Umbilical cord (tissue), 2 donors: Measurements from ENCODE around the gene FNBP1. TPM values are rescaled to one million over a fixed set of nuclear protein-coding genes. Genes with fewer than 3 reads are reported as not detected.
"Not testable (repeated sequence)": the region's sequence is repeated elsewhere in the genome, so short reads cannot be mapped to it uniquely, and the experiment has no call there.

Source experiments
- DNase-seq: peaks from one replicate; pipeline ENCODE4 v3.0.0-alpha.2; 2015; ENCODE audit warnings: low spot score
- total RNA-seq: library from RNA; depleted of rRNA; stranded (reverse); fragments of >200 nt; gene quantifications from one replicate; pipeline ENCODE4 v1.2.3, GENCODE V29; 2014; ENCODE audit warnings: low replicate concordance; ENCODE audit not compliant: insufficient read depth

FNBP1 gene
- total RNA-seq, 1 donor from 2014 or later = 88.1 TPM

- DNase-seq = no peak
Observed at GRCh38 chr9:129994882-129995281, 48.1 kb downstream of the FNBP1 start.

- not testable (repeated sequence) for DNase-seq
Observed at GRCh38 chr9:129991139-129991538, 51.9 kb downstream of the FNBP1 start.

- DNase-seq = no peak
Observed at GRCh38 chr9:129990269-129991010, 52.5 kb downstream of the FNBP1 start.

- peak; percentile 30 for DNase-seq
Observed at GRCh38 chr9:129989740-129990139, 53.2 kb downstream of the FNBP1 start.

- DNase-seq = no peak
Observed at GRCh38 chr9:129989362-129989708, 53.7 kb downstream of the FNBP1 start.

- no peak for DNase-seq
Observed at GRCh38 chr9:129988607-129989361, 54.2 kb downstream of the FNBP1 start.

GRCh38 chr9:129987941-129988340 is 55.0 kb downstream of the FNBP1 start:
- no peak for DNase-seq

GRCh38 chr9:129987047-129987446 is 55.9 kb downstream of the FNBP1 start:
- no peak for DNase-seq

GRCh38 chr9:129984589-129984988 is 58.4 kb downstream of the FNBP1 start:
- not testable (repeated sequence) for DNase-seq

GRCh38 chr9:129983891-129984290 is 59.1 kb downstream of the FNBP1 start:
- DNase-seq = peak; percentile 64

- no peak for DNase-seq
Observed at GRCh38 chr9:129981180-129981907, 61.6 kb downstream of the FNBP1 start.

- not testable (repeated sequence) for DNase-seq
Observed at GRCh38 chr9:129980224-129980623, 62.8 kb downstream of the FNBP1 start.

GRCh38 chr9:129979071-129979745 is 63.8 kb downstream of the FNBP1 start:
- no peak for DNase-seq

GRCh38 chr9:129972816-129973215 is 70.2 kb downstream of the FNBP1 start:
- DNase-seq = no peak

- DNase-seq = peak; percentile 87
Observed at GRCh38 chr9:129968690-129969485, 74.1 kb downstream of the FNBP1 start.

- DNase-seq = peak; percentile 38
Observed at GRCh38 chr9:129964901-129965734, 77.9 kb downstream of the FNBP1 start.

GRCh38 chr9:129962889-129963703 is 79.9 kb downstream of the FNBP1 start:
- DNase-seq = peak; percentile 68

- peak; percentile 33 for DNase-seq
Observed at GRCh38 chr9:129962451-129962864, 80.5 kb downstream of the FNBP1 start.

GRCh38 chr9:129958796-129959195 is 84.2 kb downstream of the FNBP1 start:
- no peak for DNase-seq
